HepG2 (cell line): ENCODE data around the gene FGFR3. TPM values are rescaled to one million over a fixed set of nuclear protein-coding genes. Genes with fewer than 3 reads are reported as not detected.

Source experiments
- GATAD2A ChIP-seq: IDR thresholded peaks from 2 replicates; pipeline ENCODE4 v1.6.1; 2016
- ISX ChIP-seq: sonication (generic); formaldehyde crosslinking; conservative IDR thresholded peaks from 2 replicates; pipeline ENCODE4 v1.5.0; 2020; ENCODE audit warnings: missing genetic modification reagents
- JUND ChIP-seq: sonication (generic); formaldehyde crosslinking; IDR thresholded peaks from 2 replicates; pipeline ENCODE4 v1.8.0; 2022; ENCODE audit warnings: mild to moderate bottlenecking, missing genetic modification reagents
- MED8 ChIP-seq: sonication (generic); formaldehyde crosslinking; IDR thresholded peaks from 2 replicates; pipeline ENCODE4 v1.8.1; 2023; ENCODE audit warnings: mild to moderate bottlenecking, missing genetic modification reagents; ENCODE audit not compliant: insufficient replicate concordance
- PHF8 ChIP-seq: sonication (generic); formaldehyde crosslinking; IDR thresholded peaks from 2 replicates; pipeline ENCODE4 v1.5.0; 2020; ENCODE audit warnings: missing genetic modification reagents
- SIX1 ChIP-seq: sonication (generic); formaldehyde crosslinking; IDR thresholded peaks from 2 replicates; pipeline ENCODE4 v1.4.0; 2020; ENCODE audit warnings: missing genetic modification reagents, borderline replicate concordance
- TGIF2 ChIP-seq: IDR thresholded peaks from 2 replicates; pipeline ENCODE4 v1.6.1; 2016; ENCODE audit warnings: control low read depth, missing compliant biosample characterization
- YY1 ChIP-seq: IDR thresholded peaks from 2 replicates; pipeline ENCODE4 v1.6.1; 2011; ENCODE audit warnings: low read length, low read depth, moderate library complexity, mild to moderate bottlenecking; ENCODE audit not compliant: insufficient read depth, insufficient replicate concordance
- ZFX ChIP-seq: sonication (generic); formaldehyde crosslinking; IDR thresholded peaks from 2 replicates; pipeline ENCODE4 v1.4.0; 2020; ENCODE audit warnings: mild to moderate bottlenecking, low read depth, missing genetic modification reagents, moderate library complexity
- ZNF296 ChIP-seq: sonication (generic); formaldehyde crosslinking; conservative IDR thresholded peaks from 2 replicates; pipeline ENCODE4 v1.5.0; 2020; ENCODE audit warnings: mild to moderate bottlenecking, missing genetic modification reagents
- ZNF567 ChIP-seq: sonication (generic); formaldehyde crosslinking; IDR thresholded peaks from 2 replicates; pipeline ENCODE4 v1.8.1; 2023; ENCODE audit warnings: mild to moderate bottlenecking, missing genetic modification reagents, borderline replicate concordance
- polyA plus RNA-seq, 8 experiments: library from polyadenylated mRNA; depleted of rRNA in 3 of 8; stranded (reverse) in 7 of 8; unstranded in 1 of 8; fragments of >200 nt; fragmentation: Illumina TruSeq in 4 of 8; extraction: Trizol in 4 of 8; gene quantifications; 2 replicates each; pipeline versions ENCODE4 v1.2.1 to v1.2.3, GENCODE V29; 2011 to 2016; ENCODE audit warnings: low read depth in 4 of 8, missing spikeins in 1 of 8, mixed read lengths in 1 of 8; ENCODE audit not compliant: insufficient read depth in 1 of 8
- total RNA-seq, 5 experiments: library from RNA; depleted of rRNA; stranded (reverse); fragments of >200 nt; fragmentation: Illumina TruSeq; extraction: Trizol; gene quantifications; 2 replicates each; pipeline ENCODE4 v1.2.3, GENCODE V29; 2016; ENCODE audit warnings: low read depth in 1 of 5
- TF ChIP-seq, protein P1 (sequence below): sonication (generic); formaldehyde crosslinking; IDR thresholded peaks from 2 replicates; pipeline ENCODE4 v1.5.0; 2020; ENCODE audit warnings: mild to moderate bottlenecking, missing genetic modification reagents
- TF ChIP-seq, protein P2 (sequence below): sonication (generic); formaldehyde crosslinking; IDR thresholded peaks from 2 replicates; pipeline ENCODE4 v1.4.0; 2020; ENCODE audit warnings: mild to moderate bottlenecking, missing genetic modification reagents
- TF ChIP-seq, protein P3 (sequence below): sonication (generic); formaldehyde crosslinking; conservative IDR thresholded peaks from 2 replicates; pipeline ENCODE4 v1.4.0; 2020; ENCODE audit warnings: mild to moderate bottlenecking, missing genetic modification reagents, moderate library complexity
- TF ChIP-seq, protein P4 (sequence below): sonication (generic); formaldehyde crosslinking; IDR thresholded peaks from 2 replicates; pipeline ENCODE4 v1.5.1; 2020; ENCODE audit warnings: mild to moderate bottlenecking, missing genetic modification reagents, borderline replicate concordance
- TF ChIP-seq, protein P5 (sequence below): sonication (generic); formaldehyde crosslinking; IDR thresholded peaks from 2 replicates; pipeline ENCODE4 v1.5.0; 2020; ENCODE audit warnings: mild to moderate bottlenecking, missing genetic modification reagents, moderate library complexity
- TF ChIP-seq, protein P6 (sequence below): sonication (generic); formaldehyde crosslinking; IDR thresholded peaks from 2 replicates; pipeline ENCODE4 v1.4.0; 2020; ENCODE audit warnings: mild to moderate bottlenecking, missing genetic modification reagents

The FGFR3 gene
- total and polyA plus RNA-seq, 2 of the 13 experiments (the other 11 are each of a cell fraction or from before 2014, with no cell fraction given): 103 to 109 TPM

DNA sequence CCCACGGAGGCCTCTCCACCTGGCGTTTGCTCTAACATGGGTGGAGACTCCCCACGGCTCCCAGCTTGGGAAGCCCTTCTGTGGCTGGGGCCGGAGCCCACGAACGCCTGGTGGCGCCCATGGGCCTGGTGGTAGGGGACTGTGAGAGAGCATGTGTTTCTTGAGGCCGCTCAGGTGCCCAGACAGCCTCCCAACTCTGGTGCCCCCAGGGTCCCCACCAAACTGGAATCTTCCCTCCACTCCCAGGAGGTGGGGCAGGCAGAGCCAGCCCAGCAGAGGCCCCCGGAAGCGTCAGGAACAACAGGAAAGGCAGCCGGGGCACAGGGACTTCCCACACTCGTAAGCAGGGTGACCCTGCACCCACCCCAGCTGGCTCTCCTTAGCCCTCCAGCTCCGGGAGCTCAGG lies 33.3 kb upstream of the FGFR3 start (continued):
- no peak for TF ChIP-seq ISX (CRISPR knock-in tag)
- TF ChIP-seq YY1: no peak
- TF ChIP-seq PHF8 (CRISPR knock-in tag): no peak
- TF ChIP-seq, protein P1, sequence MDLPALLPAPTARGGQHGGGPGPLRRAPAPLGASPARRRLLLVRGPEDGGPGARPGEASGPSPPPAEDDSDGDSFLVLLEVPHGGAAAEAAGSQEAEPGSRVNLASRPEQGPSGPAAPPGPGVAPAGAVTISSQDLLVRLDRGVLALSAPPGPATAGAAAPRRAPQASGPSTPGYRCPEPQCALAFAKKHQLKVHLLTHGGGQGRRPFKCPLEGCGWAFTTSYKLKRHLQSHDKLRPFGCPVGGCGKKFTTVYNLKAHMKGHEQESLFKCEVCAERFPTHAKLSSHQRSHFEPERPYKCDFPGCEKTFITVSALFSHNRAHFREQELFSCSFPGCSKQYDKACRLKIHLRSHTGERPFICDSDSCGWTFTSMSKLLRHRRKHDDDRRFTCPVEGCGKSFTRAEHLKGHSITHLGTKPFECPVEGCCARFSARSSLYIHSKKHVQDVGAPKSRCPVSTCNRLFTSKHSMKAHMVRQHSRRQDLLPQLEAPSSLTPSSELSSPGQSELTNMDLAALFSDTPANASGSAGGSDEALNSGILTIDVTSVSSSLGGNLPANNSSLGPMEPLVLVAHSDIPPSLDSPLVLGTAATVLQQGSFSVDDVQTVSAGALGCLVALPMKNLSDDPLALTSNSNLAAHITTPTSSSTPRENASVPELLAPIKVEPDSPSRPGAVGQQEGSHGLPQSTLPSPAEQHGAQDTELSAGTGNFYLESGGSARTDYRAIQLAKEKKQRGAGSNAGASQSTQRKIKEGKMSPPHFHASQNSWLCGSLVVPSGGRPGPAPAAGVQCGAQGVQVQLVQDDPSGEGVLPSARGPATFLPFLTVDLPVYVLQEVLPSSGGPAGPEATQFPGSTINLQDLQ (CRISPR knock-in tag): no peak
- TF ChIP-seq, protein P2, sequence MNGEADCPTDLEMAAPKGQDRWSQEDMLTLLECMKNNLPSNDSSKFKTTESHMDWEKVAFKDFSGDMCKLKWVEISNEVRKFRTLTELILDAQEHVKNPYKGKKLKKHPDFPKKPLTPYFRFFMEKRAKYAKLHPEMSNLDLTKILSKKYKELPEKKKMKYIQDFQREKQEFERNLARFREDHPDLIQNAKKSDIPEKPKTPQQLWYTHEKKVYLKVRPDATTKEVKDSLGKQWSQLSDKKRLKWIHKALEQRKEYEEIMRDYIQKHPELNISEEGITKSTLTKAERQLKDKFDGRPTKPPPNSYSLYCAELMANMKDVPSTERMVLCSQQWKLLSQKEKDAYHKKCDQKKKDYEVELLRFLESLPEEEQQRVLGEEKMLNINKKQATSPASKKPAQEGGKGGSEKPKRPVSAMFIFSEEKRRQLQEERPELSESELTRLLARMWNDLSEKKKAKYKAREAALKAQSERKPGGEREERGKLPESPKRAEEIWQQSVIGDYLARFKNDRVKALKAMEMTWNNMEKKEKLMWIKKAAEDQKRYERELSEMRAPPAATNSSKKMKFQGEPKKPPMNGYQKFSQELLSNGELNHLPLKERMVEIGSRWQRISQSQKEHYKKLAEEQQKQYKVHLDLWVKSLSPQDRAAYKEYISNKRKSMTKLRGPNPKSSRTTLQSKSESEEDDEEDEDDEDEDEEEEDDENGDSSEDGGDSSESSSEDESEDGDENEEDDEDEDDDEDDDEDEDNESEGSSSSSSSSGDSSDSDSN: 0 out of 2 replicates have a peak, but pooled peaks have one; percentile 44
- no peak for TF ChIP-seq SIX1
- TF ChIP-seq ZNF296 (CRISPR knock-in tag): 0 out of 2 replicates have a peak, but pooled peaks have one; percentile 31
- TF ChIP-seq, protein P3, sequence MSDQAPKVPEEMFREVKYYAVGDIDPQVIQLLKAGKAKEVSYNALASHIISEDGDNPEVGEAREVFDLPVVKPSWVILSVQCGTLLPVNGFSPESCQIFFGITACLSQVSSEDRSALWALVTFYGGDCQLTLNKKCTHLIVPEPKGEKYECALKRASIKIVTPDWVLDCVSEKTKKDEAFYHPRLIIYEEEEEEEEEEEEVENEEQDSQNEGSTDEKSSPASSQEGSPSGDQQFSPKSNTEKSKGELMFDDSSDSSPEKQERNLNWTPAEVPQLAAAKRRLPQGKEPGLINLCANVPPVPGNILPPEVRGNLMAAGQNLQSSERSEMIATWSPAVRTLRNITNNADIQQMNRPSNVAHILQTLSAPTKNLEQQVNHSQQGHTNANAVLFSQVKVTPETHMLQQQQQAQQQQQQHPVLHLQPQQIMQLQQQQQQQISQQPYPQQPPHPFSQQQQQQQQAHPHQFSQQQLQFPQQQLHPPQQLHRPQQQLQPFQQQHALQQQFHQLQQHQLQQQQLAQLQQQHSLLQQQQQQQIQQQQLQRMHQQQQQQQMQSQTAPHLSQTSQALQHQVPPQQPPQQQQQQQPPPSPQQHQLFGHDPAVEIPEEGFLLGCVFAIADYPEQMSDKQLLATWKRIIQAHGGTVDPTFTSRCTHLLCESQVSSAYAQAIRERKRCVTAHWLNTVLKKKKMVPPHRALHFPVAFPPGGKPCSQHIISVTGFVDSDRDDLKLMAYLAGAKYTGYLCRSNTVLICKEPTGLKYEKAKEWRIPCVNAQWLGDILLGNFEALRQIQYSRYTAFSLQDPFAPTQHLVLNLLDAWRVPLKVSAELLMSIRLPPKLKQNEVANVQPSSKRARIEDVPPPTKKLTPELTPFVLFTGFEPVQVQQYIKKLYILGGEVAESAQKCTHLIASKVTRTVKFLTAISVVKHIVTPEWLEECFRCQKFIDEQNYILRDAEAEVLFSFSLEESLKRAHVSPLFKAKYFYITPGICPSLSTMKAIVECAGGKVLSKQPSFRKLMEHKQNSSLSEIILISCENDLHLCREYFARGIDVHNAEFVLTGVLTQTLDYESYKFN (CRISPR knock-in tag): 0 out of 2 replicates have a peak, but pooled peaks have one; percentile 48
- TF ChIP-seq ZFX (CRISPR knock-in tag): peak; percentile 61; the same call in 1 of the 2 replicates
- TF ChIP-seq, protein P4, sequence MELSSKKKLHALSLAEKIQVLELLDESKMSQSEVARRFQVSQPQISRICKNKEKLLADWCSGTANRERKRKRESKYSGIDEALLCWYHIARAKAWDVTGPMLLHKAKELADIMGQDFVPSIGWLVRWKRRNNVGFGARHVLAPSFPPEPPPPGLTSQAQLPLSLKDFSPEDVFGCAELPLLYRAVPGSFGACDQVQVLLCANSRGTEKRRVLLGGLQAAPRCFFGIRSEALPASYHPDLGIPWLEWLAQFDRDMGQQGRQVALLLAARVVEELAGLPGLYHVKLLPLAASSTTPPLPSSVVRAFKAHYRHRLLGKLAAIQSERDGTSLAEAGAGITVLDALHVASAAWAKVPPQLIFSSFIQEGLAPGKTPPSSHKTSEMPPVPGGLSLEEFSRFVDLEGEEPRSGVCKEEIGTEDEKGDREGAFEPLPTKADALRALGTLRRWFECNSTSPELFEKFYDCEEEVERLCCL: no peak
- TF ChIP-seq MED8 (CRISPR knock-in tag): no peak
- TF ChIP-seq GATAD2A: 0 out of 2 replicates have a peak, but pooled peaks have one; percentile 26
- no peak for TF ChIP-seq ZNF567
- TF ChIP-seq, protein P5, sequence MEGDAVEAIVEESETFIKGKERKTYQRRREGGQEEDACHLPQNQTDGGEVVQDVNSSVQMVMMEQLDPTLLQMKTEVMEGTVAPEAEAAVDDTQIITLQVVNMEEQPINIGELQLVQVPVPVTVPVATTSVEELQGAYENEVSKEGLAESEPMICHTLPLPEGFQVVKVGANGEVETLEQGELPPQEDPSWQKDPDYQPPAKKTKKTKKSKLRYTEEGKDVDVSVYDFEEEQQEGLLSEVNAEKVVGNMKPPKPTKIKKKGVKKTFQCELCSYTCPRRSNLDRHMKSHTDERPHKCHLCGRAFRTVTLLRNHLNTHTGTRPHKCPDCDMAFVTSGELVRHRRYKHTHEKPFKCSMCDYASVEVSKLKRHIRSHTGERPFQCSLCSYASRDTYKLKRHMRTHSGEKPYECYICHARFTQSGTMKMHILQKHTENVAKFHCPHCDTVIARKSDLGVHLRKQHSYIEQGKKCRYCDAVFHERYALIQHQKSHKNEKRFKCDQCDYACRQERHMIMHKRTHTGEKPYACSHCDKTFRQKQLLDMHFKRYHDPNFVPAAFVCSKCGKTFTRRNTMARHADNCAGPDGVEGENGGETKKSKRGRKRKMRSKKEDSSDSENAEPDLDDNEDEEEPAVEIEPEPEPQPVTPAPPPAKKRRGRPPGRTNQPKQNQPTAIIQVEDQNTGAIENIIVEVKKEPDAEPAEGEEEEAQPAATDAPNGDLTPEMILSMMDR (CRISPR knock-in tag): peak; percentile 72
- no peak for TF ChIP-seq TGIF2
- no peak for TF ChIP-seq JUND (CRISPR knock-in tag)
- TF ChIP-seq, protein P6, sequence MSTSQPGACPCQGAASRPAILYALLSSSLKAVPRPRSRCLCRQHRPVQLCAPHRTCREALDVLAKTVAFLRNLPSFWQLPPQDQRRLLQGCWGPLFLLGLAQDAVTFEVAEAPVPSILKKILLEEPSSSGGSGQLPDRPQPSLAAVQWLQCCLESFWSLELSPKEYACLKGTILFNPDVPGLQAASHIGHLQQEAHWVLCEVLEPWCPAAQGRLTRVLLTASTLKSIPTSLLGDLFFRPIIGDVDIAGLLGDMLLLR: peak; percentile 42; the same call in 1 of the 2 replicates
